ENCODE results near the gene CAPN9.
"Not testable (repeated sequence)": the region's sequence is repeated elsewhere in the genome, so short reads cannot be mapped to it uniquely, and the experiment has no call there.

Gene CAPN9

GRCh38 chr1:230823931-230824381 lies 76.8 kb downstream of the CAPN9 start:
- no peak for DNase-seq (ENCODE audit: low read depth in 2 of 2)

DNA sequence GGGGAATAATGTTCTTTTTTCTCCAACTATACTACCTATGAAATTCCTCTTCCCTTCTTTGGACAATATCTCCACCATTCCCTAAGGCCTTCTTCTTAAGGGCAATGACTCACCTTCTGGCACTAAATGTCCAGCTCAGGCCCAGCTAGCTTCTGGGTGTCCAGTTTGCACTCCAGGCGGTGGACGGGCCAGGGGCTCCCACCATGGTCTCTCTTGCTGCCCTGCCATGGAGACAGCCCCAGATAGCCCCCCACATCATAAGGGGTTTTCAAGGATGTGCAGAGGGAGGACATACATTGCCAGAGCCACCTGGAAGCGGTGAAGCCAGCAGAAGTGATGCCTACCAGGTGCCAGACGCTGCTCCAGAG lies 77.3 kb downstream of the CAPN9 start:
- DNase-seq (ENCODE audit: low read depth in 2 of 2) = no peak

DNA sequence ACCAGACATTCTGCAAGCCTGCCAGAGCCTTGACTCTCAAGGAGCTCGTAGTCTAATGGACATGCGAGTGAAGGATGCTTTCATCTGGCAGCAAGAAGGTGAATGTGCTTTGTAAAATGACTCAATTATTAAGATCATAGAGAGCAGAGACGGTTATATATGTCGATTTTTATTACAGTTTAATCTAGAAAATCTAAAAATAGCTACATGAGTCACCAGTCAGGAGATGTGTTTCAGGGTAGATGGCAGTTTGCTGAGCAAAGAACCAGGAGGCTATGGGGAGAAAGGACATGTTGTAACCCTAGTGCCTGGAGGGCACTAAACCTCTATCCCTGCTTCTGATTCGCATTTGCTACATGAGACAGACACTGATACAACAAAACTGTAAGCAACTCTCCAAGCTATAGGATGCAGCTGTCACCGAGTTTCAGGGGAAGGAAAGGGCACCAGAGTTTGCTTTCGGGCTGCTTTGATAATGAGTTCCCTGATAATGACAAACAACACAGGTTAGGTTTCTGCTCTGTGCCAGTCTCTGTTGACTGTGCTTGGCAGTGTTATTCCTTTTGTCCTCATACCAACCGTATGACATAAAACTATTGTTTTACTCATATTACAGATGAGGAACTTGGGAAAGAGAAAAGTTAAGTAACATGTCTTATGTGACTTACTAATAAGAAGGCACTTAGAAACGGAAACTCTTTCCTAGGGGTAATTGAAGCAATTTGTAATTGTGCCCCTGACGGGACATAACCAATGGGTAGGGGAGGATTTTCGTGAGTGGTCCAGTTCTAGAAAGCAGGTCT lies 77.9 kb downstream of the CAPN9 start:
- DNase-seq (ENCODE audit: low read depth in 2 of 2) = no peak

DNA sequence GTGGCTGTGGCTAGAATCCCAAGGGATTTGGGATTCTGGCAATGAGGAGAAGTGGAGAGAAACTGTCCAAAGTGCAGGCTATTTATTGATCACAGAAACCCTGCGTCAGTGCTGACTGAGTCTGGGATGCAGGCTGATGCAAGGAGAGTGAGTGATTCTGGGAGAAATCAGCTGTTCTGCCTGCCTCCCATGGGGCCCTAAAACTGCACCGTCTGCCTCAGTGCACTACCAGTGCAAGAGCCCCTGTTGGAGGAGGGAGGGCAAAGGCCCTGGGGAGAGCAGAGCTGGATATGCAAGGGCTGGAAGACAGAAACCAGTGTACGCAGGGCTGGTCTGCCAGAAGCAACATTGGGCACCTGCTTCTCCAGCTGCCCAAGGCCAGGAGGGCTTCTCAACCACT lies 78.6 kb downstream of the CAPN9 start:
- DNase-seq (ENCODE audit: low read depth in 2 of 2) = no peak

DNA sequence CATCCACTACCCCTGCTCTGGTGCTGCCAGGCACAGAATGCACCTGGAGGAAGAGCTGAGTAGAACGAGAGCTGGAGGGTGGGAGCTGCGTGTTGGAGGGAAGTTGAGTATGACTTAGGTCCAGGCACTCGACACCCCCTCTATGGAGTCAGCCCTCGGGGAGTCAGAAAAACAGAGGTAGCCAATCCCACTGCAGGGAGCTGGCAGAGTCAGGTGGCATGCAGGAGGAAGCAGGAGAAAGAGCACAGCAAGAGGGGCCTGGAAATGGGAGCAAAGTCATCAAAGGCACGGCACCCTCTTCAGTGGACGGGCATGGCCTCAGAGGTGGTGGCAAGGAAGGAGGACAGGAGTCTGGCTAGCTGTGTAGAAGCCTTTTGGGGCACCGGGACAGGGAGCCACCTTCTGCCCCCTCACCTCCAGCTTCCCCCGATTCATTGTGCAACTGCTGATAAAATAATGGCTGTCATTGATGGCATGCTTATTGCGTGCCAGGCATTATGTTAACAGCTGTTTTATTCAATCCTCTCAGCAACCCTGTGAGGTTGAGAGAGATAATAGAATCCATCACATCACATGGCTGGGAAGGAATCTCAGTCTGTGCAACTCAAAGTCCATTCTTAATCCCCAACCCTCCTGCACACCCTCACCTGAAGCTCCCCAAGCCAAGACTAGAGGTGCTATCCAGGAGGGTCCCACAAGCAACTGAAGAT lies 79.1 kb downstream of the CAPN9 start:
- DNase-seq (ENCODE audit: low read depth in 2 of 2) = no peak

GRCh38 chr1:230827081-230827681 lies 80.0 kb downstream of the CAPN9 start:
- no peak for DNase-seq (ENCODE audit: low read depth in 2 of 2)

- no peak for DNase-seq (ENCODE audit: low read depth in 2 of 2)
Measured at GRCh38 chr1:230827801-230828200, 80.6 kb downstream of the CAPN9 start.

GRCh38 chr1:230828421-230828820 lies 81.2 kb downstream of the CAPN9 start:
- DNase-seq (ENCODE audit: low read depth in 2 of 2) = no peak

- no peak for DNase-seq (ENCODE audit: low read depth in 2 of 2)
Measured at GRCh38 chr1:230831771-230832170, 84.6 kb downstream of the CAPN9 start.

DNA sequence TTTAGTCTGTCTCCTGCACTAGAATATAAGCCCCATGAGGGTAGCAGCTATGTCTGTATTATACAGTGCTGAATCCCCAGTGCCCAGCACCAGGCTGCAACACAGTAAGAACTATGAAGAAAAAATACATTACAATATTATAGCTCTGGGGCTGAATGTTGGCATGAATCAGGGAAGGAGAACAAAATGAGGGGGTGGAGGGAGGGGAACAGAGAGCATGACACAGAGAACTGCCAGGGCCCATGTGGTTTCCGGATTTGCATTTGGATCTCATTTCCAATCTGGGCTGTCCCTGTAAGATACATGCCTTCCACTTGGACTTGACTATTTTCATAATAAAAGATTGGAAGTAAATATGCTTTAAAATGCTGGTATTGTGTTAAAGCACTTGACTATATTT lies 85.3 kb downstream of the CAPN9 start:
- DNase-seq (ENCODE audit: low read depth in 2 of 2) = no peak

GRCh38 chr1:230833511-230833910 lies 86.3 kb downstream of the CAPN9 start:
- no peak for DNase-seq (ENCODE audit: low read depth in 2 of 2)

GRCh38 chr1:230834292-230834691 lies 87.1 kb downstream of the CAPN9 start:
- DNase-seq (ENCODE audit: low read depth in 2 of 2) = no peak

- no peak for DNase-seq (ENCODE audit: low read depth in 2 of 2)
Measured at GRCh38 chr1:230836347-230836746, 89.2 kb downstream of the CAPN9 start.

- DNase-seq (ENCODE audit: low read depth in 2 of 2) = no peak
Measured at GRCh38 chr1:230836793-230837192, 89.6 kb downstream of the CAPN9 start.

- DNase-seq (ENCODE audit: low read depth in 2 of 2) = no peak
Measured at GRCh38 chr1:230839173-230839572, 92.0 kb downstream of the CAPN9 start.

GRCh38 chr1:230842801-230843200 lies 95.6 kb downstream of the CAPN9 start:
- no peak for DNase-seq (ENCODE audit: low read depth in 2 of 2)

GRCh38 chr1:230843503-230844309 lies 96.5 kb downstream of the CAPN9 start:
- DNase-seq (ENCODE audit: low read depth in 2 of 2) = no peak

- no peak for DNase-seq (ENCODE audit: low read depth in 2 of 2)
Measured at GRCh38 chr1:230844561-230844960, 97.4 kb downstream of the CAPN9 start.

- DNase-seq (ENCODE audit: low read depth in 2 of 2) = not testable (repeated sequence)
Measured at GRCh38 chr1:230845184-230845583, 98.0 kb downstream of the CAPN9 start.

- DNase-seq (ENCODE audit: low read depth in 2 of 2) = no peak
Measured at GRCh38 chr1:230848235-230848634, 101.0 kb downstream of the CAPN9 start.

DNA sequence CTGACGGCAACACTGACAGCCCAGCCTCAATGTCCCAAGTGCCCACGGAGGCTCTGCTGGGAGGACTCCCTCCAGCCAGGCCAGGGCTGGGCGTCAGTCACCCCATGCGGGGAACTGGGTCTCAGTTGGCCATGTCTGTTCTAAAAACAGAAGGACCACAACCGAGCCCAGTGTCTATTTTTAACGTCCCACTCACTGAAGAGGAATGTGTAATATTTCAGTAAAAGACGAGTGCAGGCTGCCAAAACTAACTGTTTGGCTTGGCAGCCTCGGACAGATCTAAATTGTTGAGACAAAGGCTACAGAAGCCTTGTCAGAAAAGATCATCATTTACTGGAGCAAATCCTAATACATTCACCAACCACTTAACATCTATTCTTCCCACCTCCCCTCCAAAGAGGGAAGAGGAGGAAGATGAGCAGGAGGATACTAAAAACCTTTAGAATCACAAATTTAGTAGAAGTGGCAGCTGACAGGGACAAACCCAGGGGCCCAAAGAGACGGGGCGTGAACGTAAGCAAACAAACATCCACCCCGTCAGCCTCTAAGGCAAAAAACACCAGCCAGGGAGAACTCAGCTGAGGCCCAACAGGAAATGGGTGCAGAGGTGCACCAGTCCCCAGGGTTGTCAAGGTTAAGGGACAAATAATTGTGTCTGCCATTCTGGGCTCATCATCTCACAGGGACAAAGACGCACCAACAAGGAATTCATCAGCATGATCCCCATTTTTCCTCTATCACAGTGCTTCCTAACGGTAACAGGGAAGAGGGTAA lies 102.5 kb downstream of the CAPN9 start:
- DNase-seq (ENCODE audit: low read depth in 2 of 2) = peak; percentile 90 to 91
